Measurements from ENCODE around the gene SLC22A23. TPM values are rescaled to one million over a fixed set of nuclear protein-coding genes. Genes with fewer than 3 reads are reported as not detected.

SLC22A23 gene
- total and polyA plus RNA-seq, 2 of the 4 experiments (the other 2 are of a cell fraction), result 0.72 to 1.6 TPM

DNA sequence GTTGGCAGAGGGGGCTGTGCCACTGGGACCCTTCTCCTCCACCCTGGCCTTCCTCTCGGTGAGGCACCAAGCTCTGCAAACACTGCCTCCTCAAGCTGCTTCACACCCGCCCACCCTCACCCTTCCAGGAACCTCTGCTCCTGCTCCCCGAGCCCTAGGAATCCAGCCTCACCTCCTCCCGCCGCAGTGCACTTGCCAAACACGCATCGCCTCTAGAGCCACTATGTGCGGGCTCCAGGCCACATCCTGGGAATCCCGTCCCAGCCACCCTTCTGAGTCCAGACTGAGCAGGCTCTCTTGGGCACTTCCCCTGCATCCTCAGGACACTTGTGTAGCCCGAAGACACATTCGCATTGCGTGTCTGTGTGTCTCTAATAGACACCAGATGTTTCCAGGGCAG lies 179.6 kb downstream of the SLC22A23 start:
- in situ Hi-C loops (cut with MboI; ENCODE audit: low sequenced_read_pairs), result no loop called here
- H2AK9ac ChIP-seq (replicated peaks; ENCODE audit: low read depth, low read length, poor library complexity), result no peak overlapping the region
- WGBS, 2 experiments (ENCODE audit: extremely low coverage in 2 of 2, insufficient read length in 1 of 2), result 88% methylated on average over 11 of the region's 12 CpGs; no CpG with 5 or more reads in 1 of the 2 experiments
- dilution Hi-C loops (cut with HindIII; ENCODE audit: low sequenced_read_pairs, unreplicated experiment), result no loop called here
- intact Hi-C loops (cut with micrococcal nuclease), result loop anchor here (5.0 kb wide), 1 partner anchor 715 kb away; no protein-coding TSS in a partner anchor
- no peaks in the 10 kb centered on the region for H3K79me1 ChIP-seq (ENCODE audit: low read depth in 1 of 2, low read length in 2 of 2)
- no peak overlapping the region for H4K5ac ChIP-seq (ENCODE audit: low read depth, low read length)
- H2BK20ac ChIP-seq (ENCODE audit: low read depth, low read length), result no peak overlapping the region
- no peak overlapping the region for H3K4ac ChIP-seq (ENCODE audit: low read depth, low read length)
- 0 out of 2 replicates have a peak, but pooled peaks cover 2% of the 10 kb centered on the region for H3K9me1 ChIP-seq (ENCODE audit: insufficient read depth, low read length)
- H3K14ac ChIP-seq (replicated peaks; ENCODE audit: low read depth, low read length), result no peak overlapping the region
- peaks cover 8% of the 10 kb centered on the region for H3K36me3 ChIP-seq (ENCODE audit: control insufficient read depth, insufficient read depth, low read length)
- no peak overlapping the region for H3K9ac ChIP-seq (ENCODE audit: low read depth, low read length)
- no peak overlapping the region for H2AFZ ChIP-seq (replicated peaks; ENCODE audit: low read length, poor library complexity)
- no peak overlapping the region for H3K4me3 ChIP-seq (ENCODE audit: insufficient read depth, low read depth, low read length)
- no peak overlapping the region for H3K4me2 ChIP-seq (ENCODE audit: low read depth, low read length)
- no peak overlapping the region for H4K8ac ChIP-seq (ENCODE audit: low read depth in 2 of 2, low read length in 2 of 2)
- no peak overlapping the region for H2BK15ac ChIP-seq (ENCODE audit: low read depth, low read length)
- no peak for ATAC-seq (ENCODE audit: low read depth)
- ChIA-PET POLR2A (ENCODE audit: unreplicated experiment) (no interaction called here), CTCF (interaction anchor here (0.9 kb wide), 1 partner anchor 16 kb away, joined by 3 read pairs; no protein-coding TSS in a partner anchor)
- H3K27ac ChIP-seq (ENCODE audit: insufficient read depth, low read length), result no peak overlapping the region
- no peak overlapping the region for H3K56ac ChIP-seq (ENCODE audit: extremely low read depth, insufficient read depth, low read length)
- H4K20me1 ChIP-seq (ENCODE audit: insufficient read depth, low read length), result peaks cover 20% of the 10 kb centered on the region
- no peak for DNase-seq
- no TSS peak for BruUV-seq (replicated peaks)
- no peaks in the 10 kb centered on the region for H3K27me3 ChIP-seq (ENCODE audit: control insufficient read depth, insufficient read depth, low read length)
- no peak overlapping the region for H2BK5ac ChIP-seq (ENCODE audit: low read depth, low read length, poor library complexity, severe bottlenecking)
- H3K23ac ChIP-seq (ENCODE audit: low read depth, low read length), result no peak overlapping the region
- TF ChIP-seq RAD21 (IDR thresholded peaks at IDR 0.05; ENCODE audit: low read length), result no peak
- TF ChIP-seq CHD1 (IDR thresholded peaks at IDR 0.05; ENCODE audit: low read depth, low read length), result no peak
- TF ChIP-seq SMC3 (IDR thresholded peaks at IDR 0.05; ENCODE audit: low read depth, low read length), result no peak
- no peak for TF ChIP-seq FOS (IDR thresholded peaks at IDR 0.05; ENCODE audit: low read depth, low read length)
- TF ChIP-seq, protein P1, sequence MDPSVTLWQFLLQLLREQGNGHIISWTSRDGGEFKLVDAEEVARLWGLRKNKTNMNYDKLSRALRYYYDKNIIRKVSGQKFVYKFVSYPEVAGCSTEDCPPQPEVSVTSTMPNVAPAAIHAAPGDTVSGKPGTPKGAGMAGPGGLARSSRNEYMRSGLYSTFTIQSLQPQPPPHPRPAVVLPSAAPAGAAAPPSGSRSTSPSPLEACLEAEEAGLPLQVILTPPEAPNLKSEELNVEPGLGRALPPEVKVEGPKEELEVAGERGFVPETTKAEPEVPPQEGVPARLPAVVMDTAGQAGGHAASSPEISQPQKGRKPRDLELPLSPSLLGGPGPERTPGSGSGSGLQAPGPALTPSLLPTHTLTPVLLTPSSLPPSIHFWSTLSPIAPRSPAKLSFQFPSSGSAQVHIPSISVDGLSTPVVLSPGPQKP (IDR thresholded peaks at IDR 0.05; ENCODE audit: borderline replicate concordance, low read depth, low read length), result no peak
- no peak for TF ChIP-seq CEBPB (IDR thresholded peaks at IDR 0.05; ENCODE audit: low read depth, low read length)
- TF ChIP-seq NFE2L2 (IDR thresholded peaks at IDR 0.05; ENCODE audit: low read depth, low read length), result no peak
- TF ChIP-seq RCOR1 (IDR thresholded peaks at IDR 0.05; ENCODE audit: insufficient replicate concordance, low read length), result no peak
- TF ChIP-seq BHLHE40 (IDR thresholded peaks at IDR 0.05; ENCODE audit: low read depth, low read length), result no peak
- TF ChIP-seq MAFK (IDR thresholded peaks at IDR 0.05; ENCODE audit: low read depth, low read length), result no peak
- no peak for TF ChIP-seq MAZ (IDR thresholded peaks at IDR 0.05; ENCODE audit: borderline replicate concordance, low read depth, low read length)
- no peak for TF ChIP-seq MXI1 (IDR thresholded peaks at IDR 0.05; ENCODE audit: borderline replicate concordance, low read depth, low read length)
- TF ChIP-seq POLR2A (IDR thresholded peaks at IDR 0.05; ENCODE audit: low read depth, low read length), result no peak
- peaks cover 11% of the 10 kb centered on the region for H3K4me1 ChIP-seq (ENCODE audit: control insufficient read depth, insufficient read depth, low read length)
- no peak overlapping the region for H3K18ac ChIP-seq (ENCODE audit: low read depth, low read length)
- H2BK120ac ChIP-seq (ENCODE audit: low read depth, low read length), result no peak overlapping the region
- no peak overlapping the region for H2AK5ac ChIP-seq (ENCODE audit: low read depth, low read length)
- no peak overlapping the region for H4K91ac ChIP-seq (ENCODE audit: insufficient read depth, low read depth, low read length)
- H3K9me3 ChIP-seq (ENCODE audit: control insufficient read depth, insufficient read depth, low read length), result no peaks in the 10 kb centered on the region
